Activated T-helper 17 cell treated with anti-CD3 and anti-CD28 coated beads, Interleukin-2, amount 50 U/mL, for 72 hours (primary cell): ENCODE data around the gene IFITM2. TPM values are rescaled to one million over a fixed set of nuclear protein-coding genes. Genes with fewer than 3 reads are reported as not detected.
"Not testable (repeated sequence)": the region's sequence is repeated elsewhere in the genome, so short reads cannot be mapped to it uniquely, and the experiment has no call there.

Experiments used
- ATAC-seq: fragments of 150-1000 bp; cut with Tn5 transposase; replicated peaks from 2 replicates; pipeline ENCODE4 v1.10.0; 2021; ENCODE audit warnings: mild to moderate bottlenecking, moderate library complexity
- H3K27ac Mint-ChIP-seq: one replicate; pipeline ENCODE4 v1.8.0; 2022; ENCODE audit warnings: mixed read lengths
- H3K27me3 Mint-ChIP-seq: one replicate; pipeline ENCODE4 v1.8.0; 2022; ENCODE audit warnings: mixed read lengths
- H3K36me3 Mint-ChIP-seq: one replicate; pipeline ENCODE4 v1.8.0; 2022; ENCODE audit warnings: low read depth, mild to moderate bottlenecking, mixed read lengths
- H3K4me1 Mint-ChIP-seq: one replicate; pipeline ENCODE4 v1.8.0; 2022; ENCODE audit warnings: mixed read lengths
- H3K4me3 Mint-ChIP-seq: one replicate; pipeline ENCODE4 v1.8.0; 2022; ENCODE audit warnings: mild to moderate bottlenecking, mixed read lengths
- H3K9me3 Mint-ChIP-seq: one replicate; pipeline ENCODE4 v1.8.0; 2022; ENCODE audit warnings: mixed read lengths
- total RNA-seq, 2 donors: library from RNA; stranded (reverse); gene quantifications; one replicate each; pipeline ENCODE4 v1.2.3, GENCODE V29; 2022

Gene IFITM2
- 100 to 1,000 TPM; 187 to 261 TPM for total RNA-seq

DNA sequence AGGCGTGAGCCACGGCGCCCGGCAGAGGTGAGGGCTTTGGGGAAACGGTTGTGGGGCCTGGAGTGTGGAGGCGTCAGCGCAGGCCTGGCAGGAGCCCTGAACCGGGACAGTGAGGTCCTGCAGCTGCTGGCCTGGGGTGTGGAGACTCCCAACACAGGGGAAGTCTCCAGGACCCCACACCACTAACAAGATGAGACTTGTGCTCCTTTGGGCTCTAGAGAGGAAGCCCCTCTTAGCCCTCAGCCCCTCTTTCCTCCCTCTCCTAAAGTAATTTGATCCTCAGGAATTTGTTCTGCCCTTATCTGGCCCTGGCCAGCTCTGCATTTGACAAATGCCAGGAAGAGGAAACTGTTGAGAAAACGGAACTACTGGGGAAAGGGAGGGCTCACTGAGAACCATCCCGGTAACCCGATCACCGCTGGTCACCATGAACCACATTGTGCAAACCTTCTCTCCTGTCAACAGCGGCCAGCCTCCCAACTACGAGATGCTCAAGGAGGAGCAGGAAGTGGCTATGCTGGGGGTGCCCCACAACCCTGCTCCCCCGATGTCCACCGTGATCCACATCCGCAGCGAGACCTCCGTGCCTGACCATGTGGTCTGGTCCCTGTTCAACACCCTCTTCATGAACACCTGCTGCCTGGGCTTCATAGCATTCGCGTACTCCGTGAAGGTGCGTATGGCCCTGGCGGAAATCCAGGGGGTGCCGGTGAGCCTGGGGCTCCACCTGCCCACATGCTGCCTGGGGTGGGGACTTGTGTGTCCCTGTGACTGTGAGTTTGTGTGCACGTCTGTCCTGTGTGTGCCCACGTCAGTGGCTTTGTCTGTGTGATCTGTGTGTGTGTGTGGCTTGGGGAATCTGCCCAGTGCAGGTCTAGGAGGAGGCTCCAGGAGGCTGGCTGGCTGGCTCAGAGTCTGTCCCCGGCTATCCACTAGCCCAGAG lies at the start of gene IFITM2:
TSS of gene IFITM2 (plus strand) at position 51 of the 943 bp plus-strand sequence. CDS start at position 428, 377 bp downstream.
- ATAC-seq, result peak; percentile 65
- Mint-ChIP-seq H3K36me3 (peaks cover 26% of the 10 kb centered on the region), H3K27ac (peak within 1 kb of the TSS; percentile 90), H3K4me1 (peaks cover 24% of the 10 kb centered on the region), H3K4me3 (peak within 1 kb of the TSS; percentile 92)
- not testable (repeated sequence) for H3K27me3 Mint-ChIP-seq, H3K9me3 Mint-ChIP-seq

DNA sequence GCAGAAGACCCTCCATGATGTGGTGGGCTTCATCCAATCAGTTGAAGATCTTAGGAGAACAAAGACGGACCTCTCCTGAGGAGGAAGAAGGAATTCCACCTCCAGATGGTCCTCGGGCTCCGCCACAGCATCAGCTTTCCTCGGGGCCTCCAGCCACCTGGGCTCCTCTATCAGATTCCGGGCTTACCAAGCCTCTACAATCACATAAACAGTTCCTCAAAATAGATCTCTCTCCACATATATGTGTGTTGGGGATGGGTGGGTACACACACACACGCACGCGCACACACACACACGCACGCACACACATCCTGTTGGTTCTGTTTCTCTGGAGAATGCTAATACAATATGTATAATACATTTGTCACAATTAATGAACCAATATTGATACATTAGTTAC lies 48.2 kb upstream of the IFITM2 start:
- Mint-ChIP-seq H3K4me1 (peaks cover 5% of the 10 kb centered on the region), H3K27ac (no peak overlapping the region), H3K9me3 (no peaks in the 10 kb centered on the region), H3K36me3 (no peaks in the 10 kb centered on the region), H3K27me3 (no peaks in the 10 kb centered on the region), H3K4me3 (no peak overlapping the region)
- ATAC-seq, result no peak

DNA sequence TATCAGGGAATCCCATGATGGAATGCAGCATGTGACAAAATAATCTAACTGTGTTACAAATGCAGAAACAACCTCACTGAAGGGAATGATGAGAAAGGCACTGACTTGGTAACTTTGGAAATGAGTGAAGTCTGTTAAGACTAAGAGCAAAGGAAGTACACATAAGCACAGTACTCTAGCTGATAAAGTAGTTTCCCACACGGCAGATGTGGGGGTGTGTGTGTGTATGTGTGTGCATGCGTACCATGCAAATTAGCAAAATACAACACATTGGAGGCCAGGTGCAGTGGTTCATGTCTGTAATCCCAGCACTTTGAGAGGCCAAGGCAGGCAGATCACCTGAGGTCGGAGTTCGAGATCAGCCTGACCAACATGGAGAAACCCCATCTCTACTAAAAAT lies 46.0 kb upstream of the IFITM2 start:
- H3K4me3 Mint-ChIP-seq, result no peak overlapping the region
- no peak overlapping the region for H3K27ac Mint-ChIP-seq
- no peak for ATAC-seq
- no peaks in the 10 kb centered on the region for H3K36me3 Mint-ChIP-seq
- no peaks in the 10 kb centered on the region for H3K9me3 Mint-ChIP-seq
- H3K4me1 Mint-ChIP-seq, result peaks cover 5% of the 10 kb centered on the region
- H3K27me3 Mint-ChIP-seq, result no peaks in the 10 kb centered on the region

DNA sequence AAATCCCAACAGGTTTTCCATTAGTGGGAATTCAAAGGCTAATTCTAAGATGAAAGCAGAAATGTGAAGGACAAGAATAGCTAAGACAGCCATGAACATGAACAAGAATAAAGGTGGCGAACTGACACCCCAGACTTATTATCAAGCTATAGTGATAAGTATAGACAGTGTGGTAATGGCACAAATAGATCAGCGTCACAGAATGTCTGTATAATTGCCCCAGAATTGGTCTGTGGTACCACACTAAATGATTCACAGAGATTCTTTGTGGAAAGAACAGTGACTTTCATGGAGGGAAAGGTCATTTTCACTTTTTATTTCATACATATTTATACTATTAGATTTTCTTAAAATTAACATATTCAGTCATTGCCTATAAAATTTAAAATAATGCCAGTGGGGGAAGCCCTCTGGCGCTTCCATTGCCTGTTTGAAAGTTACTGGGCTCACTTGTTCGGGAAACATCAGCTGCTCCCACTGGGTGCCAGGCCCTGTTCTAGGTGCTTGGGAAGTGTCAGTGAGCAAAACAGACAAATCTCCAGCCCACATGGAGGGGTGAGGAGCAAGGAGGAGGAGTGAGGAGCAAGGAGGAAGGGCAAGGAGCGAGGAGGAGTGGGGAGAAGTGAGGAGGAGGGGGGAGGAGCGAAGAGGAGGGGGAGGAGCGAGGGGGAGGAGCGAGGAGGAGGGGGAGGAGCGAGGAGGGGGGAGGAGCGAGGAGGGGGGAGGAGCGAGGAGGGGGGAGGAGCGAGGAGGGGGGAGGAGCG lies 40.8 kb upstream of the IFITM2 start:
- H3K4me3 Mint-ChIP-seq, result peak overlapping the region; percentile 84
- no peaks in the 10 kb centered on the region for H3K27me3 Mint-ChIP-seq
- H3K27ac Mint-ChIP-seq, result peak overlapping the region; percentile 96
- H3K36me3 Mint-ChIP-seq, result peaks cover 20% of the 10 kb centered on the region
- no peaks in the 10 kb centered on the region for H3K9me3 Mint-ChIP-seq
- peak; percentile 69 for ATAC-seq
- H3K4me1 Mint-ChIP-seq, result peaks cover 13% of the 10 kb centered on the region

DNA sequence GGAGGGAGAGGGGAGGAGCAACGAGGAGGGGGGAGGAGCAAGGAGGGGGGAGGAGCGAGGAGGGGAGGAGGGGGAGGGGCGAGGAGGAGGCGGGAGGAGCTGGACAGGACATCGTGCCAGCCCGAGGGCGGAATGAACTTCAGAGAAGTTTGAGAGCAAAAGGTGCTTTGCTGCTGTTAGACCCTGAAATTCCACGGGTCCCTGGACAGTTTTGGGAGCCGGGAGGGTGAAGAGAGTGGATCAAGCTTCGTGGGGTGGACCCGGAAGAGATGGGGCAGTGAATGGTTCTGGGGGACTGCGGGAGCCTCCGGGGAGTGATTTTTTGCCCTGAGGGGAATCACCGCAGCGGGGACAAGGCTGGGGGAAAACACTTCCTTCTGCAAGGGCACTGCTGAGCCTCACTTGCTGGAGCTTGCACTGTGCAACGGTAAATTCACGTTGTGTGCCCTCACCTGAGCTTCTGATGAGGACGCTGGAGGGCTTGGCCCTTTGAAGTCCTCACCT lies 40.1 kb upstream of the IFITM2 start:
- peak; percentile 17 for ATAC-seq
- H3K36me3 Mint-ChIP-seq, result peaks cover 20% of the 10 kb centered on the region
- H3K4me1 Mint-ChIP-seq, result peaks cover 13% of the 10 kb centered on the region
- H3K27me3 Mint-ChIP-seq, result no peaks in the 10 kb centered on the region
- H3K4me3 Mint-ChIP-seq, result peak overlapping the region; percentile 84
- no peaks in the 10 kb centered on the region for H3K9me3 Mint-ChIP-seq
- peak overlapping the region; percentile 96 for H3K27ac Mint-ChIP-seq

DNA sequence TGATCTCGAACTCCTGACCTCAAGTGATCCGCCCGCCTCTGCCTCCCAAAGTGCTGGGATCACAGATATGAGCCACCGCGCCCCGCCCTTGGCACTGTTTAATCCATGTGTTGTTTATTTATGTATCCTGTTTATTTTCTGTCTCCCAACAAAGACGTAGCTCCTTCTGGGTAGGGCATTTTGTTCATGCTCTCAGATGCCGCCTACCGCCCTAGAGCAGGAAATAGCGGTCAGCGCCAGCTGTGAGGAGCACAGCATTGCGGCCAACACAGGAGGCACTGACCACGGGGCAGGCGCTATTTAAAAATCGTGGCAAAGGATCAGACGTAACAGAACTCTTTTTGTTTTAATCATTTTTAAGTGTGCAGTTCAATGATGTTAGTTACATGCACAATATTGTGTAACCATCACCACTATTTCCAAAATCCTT lies 38.9 kb upstream of the IFITM2 start:
- H3K27me3 Mint-ChIP-seq, H3K9me3 Mint-ChIP-seq: not testable (repeated sequence)
- ATAC-seq, result peak; percentile 43
- H3K36me3 Mint-ChIP-seq, result peaks cover 20% of the 10 kb centered on the region
- H3K27ac Mint-ChIP-seq, result peak overlapping the region; percentile 96
- H3K4me3 Mint-ChIP-seq, result peak overlapping the region; percentile 84
- peaks cover 13% of the 10 kb centered on the region for H3K4me1 Mint-ChIP-seq

DNA sequence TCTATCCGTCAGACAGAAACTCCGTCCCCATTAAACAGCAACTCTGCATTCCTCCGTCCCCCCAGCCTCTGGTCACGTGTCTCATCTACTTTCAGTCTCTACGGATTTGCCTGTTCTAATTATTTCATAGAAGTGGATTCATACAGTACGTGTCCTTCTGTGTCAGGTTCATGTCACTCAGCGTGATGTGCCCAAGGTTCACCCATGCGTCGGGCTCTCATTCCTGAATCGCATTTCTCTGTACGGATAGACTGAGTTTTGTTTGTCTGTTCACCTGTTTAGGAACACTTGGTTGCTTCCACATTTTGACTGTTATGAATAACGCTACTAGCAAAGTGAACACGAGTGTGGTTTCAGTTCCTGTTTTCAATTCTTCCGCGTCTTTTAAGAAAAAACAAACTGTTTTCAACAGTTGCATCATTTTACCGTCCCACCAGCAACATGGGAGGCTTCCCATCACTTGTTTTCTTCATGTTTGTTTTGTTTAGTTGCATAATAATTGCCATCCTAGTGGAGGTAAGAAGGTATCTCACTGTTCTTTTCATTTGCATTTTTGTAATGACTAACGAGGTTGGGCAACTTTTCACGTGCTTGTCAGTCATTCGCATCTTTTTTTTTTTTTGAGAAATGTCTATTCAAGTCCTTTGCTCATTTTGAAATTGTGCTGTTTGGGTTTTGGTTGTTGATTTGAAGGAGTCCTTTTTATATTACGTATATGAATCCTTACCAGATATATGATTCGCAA lies 38.3 kb upstream of the IFITM2 start:
- Mint-ChIP-seq H3K27ac (peak overlapping the region; percentile 96), H3K9me3 (no peaks in the 10 kb centered on the region)
- peak; percentile 83 for ATAC-seq

DNA sequence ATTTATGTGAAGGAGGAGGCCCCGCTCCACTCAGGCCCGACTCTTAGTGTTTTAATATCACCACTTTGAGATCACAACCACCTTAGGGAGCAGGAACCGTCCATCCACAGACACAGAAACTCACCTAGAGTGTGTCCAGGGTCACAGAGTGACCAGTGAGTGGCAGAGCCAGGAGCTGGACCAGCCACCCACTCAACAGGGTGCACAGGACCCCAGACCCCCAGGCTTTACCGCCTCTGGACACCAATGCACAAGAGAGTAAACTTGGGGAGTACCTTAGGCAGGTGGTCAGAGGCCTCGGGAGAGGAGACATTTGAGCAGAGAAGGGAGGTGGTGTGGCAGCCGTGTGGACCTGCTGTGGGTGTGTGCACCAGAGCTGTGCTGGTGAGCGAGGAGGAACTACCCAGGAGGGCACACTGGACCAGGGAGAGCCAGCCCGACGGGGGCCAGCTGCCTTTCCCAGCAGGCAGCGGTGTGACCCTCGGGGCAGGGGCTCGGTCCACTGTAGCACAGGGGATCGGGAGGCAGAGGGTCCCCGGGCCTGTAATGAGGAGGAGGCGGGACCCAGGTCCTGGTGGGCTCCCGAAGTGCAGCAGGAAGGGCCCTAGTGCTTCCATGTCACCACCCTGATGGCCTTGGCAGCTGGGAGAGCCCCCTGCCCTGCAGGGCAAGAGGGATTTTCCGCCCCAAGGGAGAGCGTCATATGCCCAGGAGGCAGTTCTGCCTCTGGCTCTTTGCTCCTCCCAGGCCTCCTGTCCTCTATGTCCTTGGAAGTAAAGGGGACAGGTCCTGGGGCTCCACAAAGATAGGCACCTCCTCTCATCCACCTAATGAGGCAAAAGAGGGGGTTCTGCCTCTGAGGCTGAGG lies 36.9 kb upstream of the IFITM2 start:
- H3K4me1 Mint-ChIP-seq, result peaks cover 13% of the 10 kb centered on the region
- H3K27me3 Mint-ChIP-seq, result no peaks in the 10 kb centered on the region
- no peak for ATAC-seq
- H3K4me3 Mint-ChIP-seq, result no peak overlapping the region
- H3K36me3 Mint-ChIP-seq, result peaks cover 20% of the 10 kb centered on the region
- no peaks in the 10 kb centered on the region for H3K9me3 Mint-ChIP-seq
- H3K27ac Mint-ChIP-seq, result no peak overlapping the region

More for the DNA sequence above, 38.3 kb upstream of the IFITM2 start:
- Mint-ChIP-seq H3K4me3 (peak overlapping the region; percentile 84), H3K27me3 (no peaks in the 10 kb centered on the region), H3K4me1 (peaks cover 13% of the 10 kb centered on the region), H3K36me3 (peaks cover 20% of the 10 kb centered on the region)

DNA sequence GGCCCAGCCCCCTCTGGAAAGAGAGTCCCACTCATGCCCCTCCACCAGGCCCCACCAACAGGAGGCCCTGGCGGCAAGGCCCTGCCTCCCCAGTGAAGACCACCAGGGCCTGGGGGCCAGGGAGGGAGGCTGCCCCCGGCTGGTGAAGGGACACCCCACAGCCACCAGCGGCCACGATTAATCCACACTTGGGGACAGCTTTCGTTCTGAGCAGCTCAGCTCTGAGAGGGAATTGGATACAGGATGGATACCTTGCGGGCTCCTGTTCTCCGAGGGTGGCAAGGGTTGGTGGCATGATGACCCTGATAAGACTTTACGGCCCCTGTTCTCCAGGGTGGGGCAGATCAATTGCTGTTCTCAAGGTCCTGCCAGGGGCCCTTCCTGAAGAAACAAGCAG lies 36.3 kb upstream of the IFITM2 start:
- Mint-ChIP-seq H3K4me3 (no peak overlapping the region), H3K27me3 (no peaks in the 10 kb centered on the region), H3K4me1 (peaks cover 13% of the 10 kb centered on the region), H3K9me3 (no peaks in the 10 kb centered on the region), H3K36me3 (peaks cover 20% of the 10 kb centered on the region), H3K27ac (no peak overlapping the region)
- no peak for ATAC-seq

DNA sequence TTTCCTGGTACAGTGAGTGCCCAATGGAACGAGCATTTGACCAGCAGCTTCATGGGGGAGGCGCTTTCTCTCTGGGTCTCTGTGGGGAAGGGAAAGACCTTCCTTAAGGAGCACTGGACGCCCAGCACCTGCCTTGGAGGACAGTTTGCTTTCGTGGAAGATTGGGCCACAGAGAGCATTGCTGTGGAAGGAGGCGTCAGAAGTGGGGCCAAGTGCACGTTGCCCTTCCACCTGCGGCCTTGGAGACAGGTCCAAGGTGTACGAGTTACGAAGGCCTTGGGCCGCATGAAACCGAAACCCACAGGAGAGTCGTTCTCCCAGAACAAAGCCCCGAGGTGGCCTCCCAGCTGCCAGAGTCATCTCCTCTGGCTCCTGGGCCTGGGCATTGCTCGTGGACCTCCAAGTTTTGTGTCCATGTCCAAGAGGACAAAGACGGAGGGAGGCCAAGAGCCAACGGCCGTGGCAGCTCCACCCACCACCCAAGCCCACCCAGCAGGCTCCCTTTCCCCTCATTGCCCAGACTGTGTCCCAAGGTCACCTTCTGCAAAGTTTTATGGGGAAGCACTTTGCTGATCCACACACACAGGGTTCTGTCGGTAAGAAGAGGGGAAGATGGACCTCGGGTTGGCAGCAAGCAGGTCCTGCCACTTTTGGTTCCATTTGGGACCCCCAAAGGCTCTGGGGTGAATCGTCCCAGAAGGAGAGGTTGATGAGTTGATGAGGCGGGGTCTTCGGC lies 35.3 kb upstream of the IFITM2 start:
- Mint-ChIP-seq H3K36me3 (peaks cover 19% of the 10 kb centered on the region), H3K9me3 (no peaks in the 10 kb centered on the region), H3K4me1 (peaks cover 18% of the 10 kb centered on the region), H3K27ac (peak overlapping the region; percentile 26), H3K4me3 (no peak overlapping the region), H3K27me3 (no peaks in the 10 kb centered on the region)
- no peak for ATAC-seq

DNA sequence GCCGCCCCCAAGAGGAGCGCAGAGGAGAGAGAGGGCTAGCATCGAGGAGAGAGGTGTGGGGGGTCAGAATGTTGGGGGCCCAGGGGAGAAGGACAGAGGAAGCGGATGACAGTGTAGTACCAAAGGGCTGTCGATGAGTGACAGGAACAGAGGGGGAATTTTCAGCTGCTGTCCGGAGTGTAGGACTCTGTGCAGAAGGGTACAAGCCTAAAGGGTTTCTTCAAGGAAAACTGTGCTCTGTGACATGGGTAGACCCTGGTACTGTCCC lies 34.8 kb upstream of the IFITM2 start:
- H3K36me3 Mint-ChIP-seq, result peaks cover 15% of the 10 kb centered on the region
- ATAC-seq, result no peak
- no peak overlapping the region for H3K27ac Mint-ChIP-seq

DNA sequence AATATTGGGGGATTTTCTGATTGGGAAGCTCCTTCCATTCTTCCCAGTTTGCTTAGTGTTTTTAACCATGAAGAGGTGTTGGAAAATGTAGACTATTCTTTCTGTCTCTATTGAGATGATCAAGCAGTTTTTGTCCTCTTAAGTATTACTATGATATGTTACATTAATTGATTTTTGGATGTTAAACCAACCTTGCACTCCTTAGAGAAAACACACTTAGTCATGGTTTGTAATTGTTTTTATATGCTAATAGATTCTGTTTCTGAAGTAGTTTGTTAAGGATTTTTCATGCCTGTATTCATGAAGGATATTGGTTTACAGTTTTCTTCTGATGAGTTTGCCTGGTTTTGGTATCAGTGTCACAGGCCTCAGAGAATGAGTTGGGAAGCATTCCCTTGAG lies 31.4 kb upstream of the IFITM2 start:
- Mint-ChIP-seq H3K9me3 (peaks cover 4% of the 10 kb centered on the region), H3K4me1 (peaks cover 17% of the 10 kb centered on the region), H3K27ac (no peak overlapping the region), H3K36me3 (peaks cover 11% of the 10 kb centered on the region), H3K27me3 (no peaks in the 10 kb centered on the region), H3K4me3 (no peak overlapping the region)
- ATAC-seq, result no peak

More for the DNA sequence above, 34.8 kb upstream of the IFITM2 start:
- no peaks in the 10 kb centered on the region for H3K27me3 Mint-ChIP-seq
- H3K4me3 Mint-ChIP-seq, result no peak overlapping the region
- peaks cover 23% of the 10 kb centered on the region for H3K4me1 Mint-ChIP-seq
- H3K9me3 Mint-ChIP-seq, result peaks cover 4% of the 10 kb centered on the region
